Breast epithelium (tissue), 4 donors: Measurements from ENCODE around the gene KDM7A. TPM values are rescaled to one million over a fixed set of nuclear protein-coding genes. Genes with fewer than 3 reads are reported as not detected.

Experiments
- DNase-seq, 2 donors: peaks; one replicate each; pipeline ENCODE4 v3.0.0-alpha.2; 2019; ENCODE audit warnings: low spot score in 2 of 2
- H3K27ac ChIP-seq, 2 donors: fragments of 200-600 bp; sonication (generic) in 1 of 2; one replicate each; pipeline ENCODE4 v1.5.1; 2016 to 2019; ENCODE audit warnings: mild to moderate bottlenecking in 1 of 2
- H3K27me3 ChIP-seq, 2 donors: fragments of 200-600 bp; sonication (generic) in 1 of 2; one replicate each; pipeline versions ENCODE4 v1.5.1 to v1.6.0; 2017 to 2019; ENCODE audit warnings: control low read depth in 1 of 2, mild to moderate bottlenecking in 1 of 2
- H3K36me3 ChIP-seq: fragments of 200-600 bp; one replicate; pipeline ENCODE4 v1.5.1; 2019
- H3K4me1 ChIP-seq, 2 donors: fragments of 200-600 bp; sonication (generic); one replicate each; pipeline ENCODE4 v1.5.1; 2016 to 2019; ENCODE audit warnings: control low read depth in 1 of 2
- H3K4me3 ChIP-seq, 3 donors: fragments of 200-600 bp; sonication (generic); 1 replicate in 2 of 3; 2 replicates in 1 of 3; pipeline ENCODE4 v1.5.1; 2016 to 2019; ENCODE audit warnings: mild to moderate bottlenecking in 3 of 3, moderate library complexity in 2 of 3
- H3K9me3 ChIP-seq, 2 donors: fragments of 200-600 bp; sonication (generic) in 1 of 2; one replicate each; pipeline ENCODE4 v1.5.1; 2016 to 2019; ENCODE audit warnings: control low read depth in 1 of 2
- POLR2A ChIP-seq: fragments of 450-650 bp; IDR thresholded peaks from one replicate; pipeline ENCODE4 v1.6.1; 2016; ENCODE audit warnings: antibody characterized with exemption, mild to moderate bottlenecking, moderate library complexity
- POLR2AphosphoS5 ChIP-seq, 3 donors: sonication (generic); formaldehyde crosslinking; IDR thresholded peaks; one replicate each; pipeline ENCODE4 v1.6.1; 2017; ENCODE audit warnings: antibody characterized with exemption in 3 of 3
- intact Hi-C: fragments of 100-400 bp; cut with DNase I; formaldehyde crosslinking; loops from one replicate; pipeline ENCODE4 v1.15.1; 2023; ENCODE audit warnings: low total_unique reads
- total RNA-seq, 3 donors: library from RNA; depleted of rRNA; stranded (reverse); fragments of >200 nt; gene quantifications; one replicate each; pipeline ENCODE4 v1.1.0, GENCODE V29; 2016
- TF ChIP-seq, protein P1 (sequence below), 3 donors: fragments of 450-650 bp; IDR thresholded peaks; one replicate each; pipeline ENCODE4 v1.5.1; 2016 to 2017; ENCODE audit warnings: antibody characterized with exemption in 3 of 3, mild to moderate bottlenecking in 3 of 3, moderate library complexity in 3 of 3

KDM7A gene
- total RNA-seq, 3 donors from 2014 or later, result 33.1 to 37.1 (median 34.7) TPM

DNA sequence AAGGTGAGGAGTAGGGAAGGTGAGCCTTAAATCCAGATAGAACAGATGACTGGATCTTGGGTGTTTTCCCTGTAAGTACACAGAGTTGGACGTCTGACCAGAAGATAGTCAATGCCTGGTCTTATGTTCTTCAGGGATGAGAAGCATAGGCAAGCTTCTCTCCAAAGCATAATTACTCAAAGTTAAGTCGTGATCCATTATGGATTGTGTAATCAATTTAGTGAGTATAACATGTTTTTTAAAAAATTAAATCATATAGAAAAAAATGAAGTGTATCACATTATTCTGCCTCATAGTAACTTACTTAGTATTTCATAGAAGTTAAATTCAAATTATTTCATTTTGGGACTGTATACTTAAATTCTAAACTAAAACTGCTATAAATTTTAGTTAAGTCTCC, 39.7 kb downstream of the KDM7A start:
- no peaks in the 10 kb centered on the region for H3K9me3 ChIP-seq
- no peaks in the 10 kb centered on the region for H3K4me1 ChIP-seq
- intact Hi-C loops, result no loop called here
- H3K36me3 ChIP-seq, result no peaks in the 10 kb centered on the region
- TF ChIP-seq POLR2A, result no peak
- TF ChIP-seq, protein P1, sequence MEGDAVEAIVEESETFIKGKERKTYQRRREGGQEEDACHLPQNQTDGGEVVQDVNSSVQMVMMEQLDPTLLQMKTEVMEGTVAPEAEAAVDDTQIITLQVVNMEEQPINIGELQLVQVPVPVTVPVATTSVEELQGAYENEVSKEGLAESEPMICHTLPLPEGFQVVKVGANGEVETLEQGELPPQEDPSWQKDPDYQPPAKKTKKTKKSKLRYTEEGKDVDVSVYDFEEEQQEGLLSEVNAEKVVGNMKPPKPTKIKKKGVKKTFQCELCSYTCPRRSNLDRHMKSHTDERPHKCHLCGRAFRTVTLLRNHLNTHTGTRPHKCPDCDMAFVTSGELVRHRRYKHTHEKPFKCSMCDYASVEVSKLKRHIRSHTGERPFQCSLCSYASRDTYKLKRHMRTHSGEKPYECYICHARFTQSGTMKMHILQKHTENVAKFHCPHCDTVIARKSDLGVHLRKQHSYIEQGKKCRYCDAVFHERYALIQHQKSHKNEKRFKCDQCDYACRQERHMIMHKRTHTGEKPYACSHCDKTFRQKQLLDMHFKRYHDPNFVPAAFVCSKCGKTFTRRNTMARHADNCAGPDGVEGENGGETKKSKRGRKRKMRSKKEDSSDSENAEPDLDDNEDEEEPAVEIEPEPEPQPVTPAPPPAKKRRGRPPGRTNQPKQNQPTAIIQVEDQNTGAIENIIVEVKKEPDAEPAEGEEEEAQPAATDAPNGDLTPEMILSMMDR (IDR thresholded peaks at IDR 0.05), result no peak
- no peak for TF ChIP-seq POLR2AphosphoS5 (IDR thresholded peaks at IDR 0.05)
- no peak overlapping the region for H3K27ac ChIP-seq
- no peak overlapping the region for H3K4me3 ChIP-seq
- no peaks in the 10 kb centered on the region for H3K27me3 ChIP-seq
- DNase-seq, result no peak

DNA sequence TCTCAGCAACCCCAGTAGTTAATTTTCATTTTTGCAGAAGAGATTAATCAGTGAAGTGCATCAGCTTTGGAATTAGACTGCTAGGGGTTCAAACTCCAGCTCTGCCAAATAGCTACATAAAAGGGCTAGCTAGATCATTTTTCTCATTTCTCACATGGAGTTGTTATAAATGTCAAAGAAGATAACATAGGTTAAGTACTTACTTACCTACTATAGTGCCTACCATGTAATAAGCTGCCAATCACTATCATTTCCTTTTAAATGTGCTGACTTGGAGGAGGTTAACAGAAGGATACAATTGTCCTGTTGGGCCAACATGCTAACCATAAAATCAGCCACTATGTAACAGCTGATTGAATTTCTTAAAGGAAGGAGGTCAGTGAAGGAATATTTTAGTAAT, 40.7 kb downstream of the KDM7A start:
- Histone ChIP-seq H3K4me1 (no peaks in the 10 kb centered on the region), H3K9me3 (no peaks in the 10 kb centered on the region), H3K36me3 (no peaks in the 10 kb centered on the region), H3K27me3 (no peaks in the 10 kb centered on the region), H3K27ac (no peak overlapping the region), H3K4me3 (no peak overlapping the region)
- intact Hi-C loops, result no loop called here
- TF ChIP-seq, protein P1 (IDR thresholded peaks at IDR 0.05), result no peak
- TF ChIP-seq POLR2A, result no peak
- TF ChIP-seq POLR2AphosphoS5 (IDR thresholded peaks at IDR 0.05), result no peak
- no peak for DNase-seq

DNA sequence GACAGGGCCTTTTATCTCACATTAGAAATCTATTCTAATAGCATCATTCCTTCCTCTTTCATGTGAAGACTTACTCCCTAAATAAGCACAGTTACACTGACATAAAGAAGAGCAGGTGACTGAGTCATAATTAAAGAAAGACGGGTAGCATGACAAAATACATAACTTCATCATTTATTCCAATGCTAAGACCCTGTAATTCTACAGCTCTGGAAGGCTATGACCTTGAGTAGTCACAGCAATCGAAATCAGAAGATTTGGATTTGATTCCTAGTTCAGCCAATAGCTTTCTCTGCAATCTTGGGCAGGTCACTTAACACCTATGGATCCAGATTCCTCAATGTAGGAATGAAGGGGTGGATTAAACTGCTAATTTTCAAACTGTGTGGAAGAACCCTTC, 42.7 kb downstream of the KDM7A start:
- H3K27ac ChIP-seq, result no peak overlapping the region
- no peaks in the 10 kb centered on the region for H3K9me3 ChIP-seq
- no peak for DNase-seq
- H3K36me3 ChIP-seq, result no peaks in the 10 kb centered on the region
- H3K4me1 ChIP-seq, result no peaks in the 10 kb centered on the region
- intact Hi-C loops, result no loop called here
- no peak overlapping the region for H3K4me3 ChIP-seq
- TF ChIP-seq POLR2AphosphoS5 (IDR thresholded peaks at IDR 0.05) (no peak), POLR2A (no peak)
- TF ChIP-seq, protein P1 (IDR thresholded peaks at IDR 0.05), result no peak
- H3K27me3 ChIP-seq, result no peaks in the 10 kb centered on the region

DNA sequence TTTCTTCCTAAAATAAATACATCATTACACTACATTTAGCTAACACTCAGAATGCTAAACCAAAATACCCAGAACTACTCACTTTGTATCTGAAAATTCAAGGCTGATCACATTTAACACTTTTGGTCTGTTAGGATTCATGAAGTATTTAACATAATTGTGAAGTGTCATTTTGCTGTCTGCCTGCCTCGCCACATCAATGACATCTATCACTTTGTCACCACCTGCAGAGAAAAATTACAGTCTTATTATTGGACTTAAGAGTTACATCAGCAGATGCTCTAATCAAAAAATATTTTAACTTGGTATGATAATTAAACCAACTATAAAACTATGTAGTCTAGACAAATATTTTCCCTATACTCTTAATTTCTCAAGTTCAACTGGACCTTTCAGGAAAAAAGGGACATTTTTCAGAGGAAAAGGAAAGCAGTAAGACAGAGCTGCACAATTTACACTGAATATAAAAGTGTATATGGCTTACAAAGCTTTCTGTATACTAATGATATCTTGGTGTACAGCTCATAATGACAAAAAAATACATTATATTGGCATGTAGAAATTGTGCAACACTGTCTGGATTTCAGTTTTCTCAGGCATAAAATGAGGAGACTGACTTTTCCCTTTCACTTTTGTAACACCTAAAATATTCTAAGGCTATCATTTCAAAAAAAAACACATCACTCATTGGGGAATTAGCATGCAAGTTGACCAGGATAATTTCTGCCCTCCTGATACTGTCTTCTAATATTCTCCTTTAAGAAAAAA, 49.2 kb downstream of the KDM7A start:
- Histone ChIP-seq H3K4me1 (no peaks in the 10 kb centered on the region), H3K9me3 (no peaks in the 10 kb centered on the region), H3K36me3 (no peaks in the 10 kb centered on the region), H3K4me3 (no peak overlapping the region), H3K27me3 (no peaks in the 10 kb centered on the region), H3K27ac (no peak overlapping the region)
- intact Hi-C loops, result no loop called here
- TF ChIP-seq, protein P1 (IDR thresholded peaks at IDR 0.05), result no peak
- no peak for TF ChIP-seq POLR2A
- no peak for TF ChIP-seq POLR2AphosphoS5 (IDR thresholded peaks at IDR 0.05)
- DNase-seq, result no peak

DNA sequence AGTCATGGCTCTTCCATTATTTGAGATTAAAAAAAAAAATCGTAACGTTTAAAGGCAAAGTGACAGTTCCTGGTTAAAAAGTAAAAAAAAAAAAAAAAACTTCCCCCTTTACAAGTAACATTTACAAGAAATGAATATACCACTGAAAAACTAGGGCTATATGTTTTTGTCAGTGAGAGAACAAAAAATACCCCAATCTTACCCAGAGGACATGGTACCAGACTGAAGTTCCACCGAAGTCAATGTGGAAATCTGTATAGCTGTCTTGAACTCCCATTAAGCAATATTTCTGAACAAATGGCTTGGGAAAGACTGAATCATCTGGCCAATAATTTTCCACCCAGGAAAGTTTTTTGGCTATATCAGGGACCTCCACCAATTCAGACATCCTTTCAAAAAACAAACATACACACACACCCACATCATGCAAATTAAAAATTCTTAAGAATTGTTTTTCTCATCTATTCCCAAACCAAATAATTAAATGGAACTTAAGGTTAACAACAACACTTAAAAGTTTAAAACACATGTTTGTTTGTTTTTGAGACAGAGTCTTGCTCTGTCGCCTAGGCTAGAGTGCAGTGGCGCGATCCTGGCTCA, 50.2 kb downstream of the KDM7A start:
- Histone ChIP-seq H3K36me3 (no peaks in the 10 kb centered on the region), H3K9me3 (no peaks in the 10 kb centered on the region), H3K4me1 (no peaks in the 10 kb centered on the region), H3K27ac (no peak overlapping the region), H3K27me3 (no peaks in the 10 kb centered on the region), H3K4me3 (no peak overlapping the region)
- no peak for DNase-seq
- intact Hi-C loops, result no loop called here
- TF ChIP-seq, protein P1 (IDR thresholded peaks at IDR 0.05), result no peak
- TF ChIP-seq POLR2AphosphoS5 (IDR thresholded peaks at IDR 0.05) (no peak), POLR2A (no peak)
